ENCODE results near the gene WWC2. TPM values are rescaled to one million over a fixed set of nuclear protein-coding genes. Genes with fewer than 3 reads are reported as not detected.

The WWC2 gene
- total and polyA plus RNA-seq, 2 experiments from 2014 or later, result 50.5 to 74.2 TPM

- H3K36me3 ChIP-seq (ENCODE audit: insufficient read depth), result no peaks in the 10 kb centered on the region
- ATAC-seq, result no peak
- Mint-ChIP-seq H3K4me1 (peaks cover 53% of the 10 kb centered on the region), H3K9me3 (no peaks in the 10 kb centered on the region), H3K27ac (no peak overlapping the region), H3K4me3 (no peak overlapping the region), H3K36me3 (ENCODE audit: low read depth) (peaks cover 59% of the 10 kb centered on the region), H3K27me3 (ENCODE audit: insufficient read depth, low read depth, poor library complexity) (no peaks in the 10 kb centered on the region)
- H3F3A ChIP-seq (replicated peaks; ENCODE audit: low read depth), result no peaks in the 10 kb centered on the region
- no peak overlapping the region for H3K4me3 ChIP-seq
- H3K79me2 ChIP-seq (replicated peaks; ENCODE audit: insufficient read depth), result no peaks in the 10 kb centered on the region; the same call in 1 of the 2 replicates
- H3K27ac ChIP-seq (ENCODE audit: low read depth), result no peak overlapping the region
- H3K27me3 ChIP-seq (ENCODE audit: insufficient read depth), result no peaks in the 10 kb centered on the region
- no peak for TF ChIP-seq POLR2AphosphoS5 (IDR thresholded peaks at IDR 0.05; ENCODE audit: low read depth)
- TF ChIP-seq, protein P1, sequence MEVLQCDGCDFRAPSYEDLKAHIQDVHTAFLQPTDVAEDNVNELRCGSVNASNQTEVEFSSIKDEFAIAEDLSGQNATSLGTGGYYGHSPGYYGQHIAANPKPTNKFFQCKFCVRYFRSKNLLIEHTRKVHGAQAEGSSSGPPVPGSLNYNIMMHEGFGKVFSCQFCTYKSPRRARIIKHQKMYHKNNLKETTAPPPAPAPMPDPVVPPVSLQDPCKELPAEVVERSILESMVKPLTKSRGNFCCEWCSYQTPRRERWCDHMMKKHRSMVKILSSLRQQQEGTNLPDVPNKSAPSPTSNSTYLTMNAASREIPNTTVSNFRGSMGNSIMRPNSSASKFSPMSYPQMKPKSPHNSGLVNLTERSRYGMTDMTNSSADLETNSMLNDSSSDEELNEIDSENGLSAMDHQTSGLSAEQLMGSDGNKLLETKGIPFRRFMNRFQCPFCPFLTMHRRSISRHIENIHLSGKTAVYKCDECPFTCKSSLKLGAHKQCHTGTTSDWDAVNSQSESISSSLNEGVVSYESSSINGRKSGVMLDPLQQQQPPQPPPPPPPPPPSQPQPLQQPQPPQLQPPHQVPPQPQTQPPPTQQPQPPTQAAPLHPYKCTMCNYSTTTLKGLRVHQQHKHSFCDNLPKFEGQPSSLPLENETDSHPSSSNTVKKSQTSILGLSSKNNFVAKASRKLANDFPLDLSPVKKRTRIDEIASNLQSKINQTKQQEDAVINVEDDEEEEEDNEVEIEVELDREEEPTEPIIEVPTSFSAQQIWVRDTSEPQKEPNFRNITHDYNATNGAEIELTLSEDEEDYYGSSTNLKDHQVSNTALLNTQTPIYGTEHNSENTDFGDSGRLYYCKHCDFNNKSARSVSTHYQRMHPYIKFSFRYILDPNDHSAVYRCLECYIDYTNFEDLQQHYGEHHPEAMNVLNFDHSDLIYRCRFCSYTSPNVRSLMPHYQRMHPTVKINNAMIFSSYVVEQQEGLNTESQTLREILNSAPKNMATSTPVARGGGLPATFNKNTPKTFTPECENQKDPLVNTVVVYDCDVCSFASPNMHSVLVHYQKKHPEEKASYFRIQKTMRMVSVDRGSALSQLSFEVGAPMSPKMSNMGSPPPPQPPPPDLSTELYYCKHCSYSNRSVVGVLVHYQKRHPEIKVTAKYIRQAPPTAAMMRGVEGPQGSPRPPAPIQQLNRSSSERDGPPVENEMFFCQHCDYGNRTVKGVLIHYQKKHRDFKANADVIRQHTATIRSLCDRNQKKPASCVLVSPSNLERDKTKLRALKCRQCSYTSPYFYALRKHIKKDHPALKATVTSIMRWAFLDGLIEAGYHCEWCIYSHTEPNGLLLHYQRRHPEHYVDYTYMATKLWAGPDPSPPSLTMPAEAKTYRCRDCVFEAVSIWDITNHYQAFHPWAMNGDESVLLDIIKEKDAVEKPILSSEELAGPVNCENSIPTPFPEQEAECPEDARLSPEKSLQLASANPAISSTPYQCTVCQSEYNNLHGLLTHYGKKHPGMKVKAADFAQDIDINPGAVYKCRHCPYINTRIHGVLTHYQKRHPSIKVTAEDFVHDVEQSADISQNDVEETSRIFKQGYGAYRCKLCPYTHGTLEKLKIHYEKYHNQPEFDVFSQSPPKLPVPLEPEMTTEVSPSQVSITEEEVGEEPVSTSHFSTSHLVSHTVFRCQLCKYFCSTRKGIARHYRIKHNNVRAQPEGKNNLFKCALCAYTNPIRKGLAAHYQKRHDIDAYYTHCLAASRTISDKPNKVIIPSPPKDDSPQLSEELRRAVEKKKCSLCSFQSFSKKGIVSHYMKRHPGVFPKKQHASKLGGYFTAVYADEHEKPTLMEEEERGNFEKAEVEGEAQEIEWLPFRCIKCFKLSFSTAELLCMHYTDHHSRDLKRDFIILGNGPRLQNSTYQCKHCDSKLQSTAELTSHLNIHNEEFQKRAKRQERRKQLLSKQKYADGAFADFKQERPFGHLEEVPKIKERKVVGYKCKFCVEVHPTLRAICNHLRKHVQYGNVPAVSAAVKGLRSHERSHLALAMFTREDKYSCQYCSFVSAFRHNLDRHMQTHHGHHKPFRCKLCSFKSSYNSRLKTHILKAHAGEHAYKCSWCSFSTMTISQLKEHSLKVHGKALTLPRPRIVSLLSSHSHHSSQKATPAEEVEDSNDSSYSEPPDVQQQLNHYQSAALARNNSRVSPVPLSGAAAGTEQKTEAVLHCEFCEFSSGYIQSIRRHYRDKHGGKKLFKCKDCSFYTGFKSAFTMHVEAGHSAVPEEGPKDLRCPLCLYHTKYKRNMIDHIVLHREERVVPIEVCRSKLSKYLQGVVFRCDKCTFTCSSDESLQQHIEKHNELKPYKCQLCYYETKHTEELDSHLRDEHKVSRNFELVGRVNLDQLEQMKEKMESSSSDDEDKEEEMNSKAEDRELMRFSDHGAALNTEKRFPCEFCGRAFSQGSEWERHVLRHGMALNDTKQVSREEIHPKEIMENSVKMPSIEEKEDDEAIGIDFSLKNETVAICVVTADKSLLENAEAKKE (CRISPR knock-in tag; IDR thresholded peaks at IDR 0.05), result no peak
- TF ChIP-seq ZNF331 (CRISPR knock-in tag; IDR thresholded peaks at IDR 0.05; ENCODE audit: low read depth), result no peak
- TF ChIP-seq CTCF (conservative IDR thresholded peaks at IDR 0.05; ENCODE audit: low read depth in 2 of 2), result no peak
- no peak for TF ChIP-seq EZH2phosphoT487 (IDR thresholded peaks at IDR 0.05; ENCODE audit: unreplicated experiment)
- TF ChIP-seq ZNF114 (CRISPR knock-in tag; IDR thresholded peaks at IDR 0.05), result no peak
- TF ChIP-seq JUNB (IDR thresholded peaks at IDR 0.05; ENCODE audit: unreplicated experiment), result no peak
- no peak for TF ChIP-seq REST (IDR thresholded peaks at IDR 0.05; ENCODE audit: unreplicated experiment)
- TF ChIP-seq CREB1 (CRISPR knock-in tag; IDR thresholded peaks at IDR 0.05; ENCODE audit: low read depth), result no peak
- no peak for TF ChIP-seq NANOG (IDR thresholded peaks at IDR 0.05; ENCODE audit: borderline replicate concordance)
- no peak for TF ChIP-seq EZH2 (IDR thresholded peaks at IDR 0.05; ENCODE audit: low read depth, unreplicated experiment)
- no peak for TF ChIP-seq STAT1 (IDR thresholded peaks at IDR 0.05; ENCODE audit: unreplicated experiment)
- TF ChIP-seq ETS1 (IDR thresholded peaks at IDR 0.05), result no peak
- H3K4me2 ChIP-seq, result no peak overlapping the region
- peaks cover 36% of the 10 kb centered on the region for H3K4me1 ChIP-seq (ENCODE audit: insufficient read depth)
- no peak for DNase-seq (ENCODE audit: low spot score)
- H2AFZ ChIP-seq, result no peak overlapping the region
- H3K9me2 ChIP-seq (ENCODE audit: insufficient read depth), result no peaks in the 10 kb centered on the region
- no peaks in the 10 kb centered on the region for H4K20me1 ChIP-seq (replicated peaks; ENCODE audit: insufficient read depth)
Measured at GRCh38 chr4:183242291-183242690, 143.2 kb downstream of the WWC2 start.
